Right hindlimb (tissue), 1 donor: Measurements from ENCODE around the gene PSME2.

ENCODE experiments used
- DNase-seq: peaks from one replicate; pipeline ENCODE4 v3.0.0-alpha.2; 2018

Gene PSME2

GRCh38 chr14:24179294-24179960 is 33.0 kb upstream of the PSME2 start:
- DNase-seq = no peak

- no peak for DNase-seq
Observed at GRCh38 chr14:24178399-24179178, 32.2 kb upstream of the PSME2 start.

- DNase-seq = no peak
Observed at GRCh38 chr14:24177891-24178290, 31.5 kb upstream of the PSME2 start.

- DNase-seq = no peak
Observed at GRCh38 chr14:24177041-24177825, 30.8 kb upstream of the PSME2 start.

GRCh38 chr14:24176599-24176998 is 30.2 kb upstream of the PSME2 start:
- no peak for DNase-seq

- no peak for DNase-seq
Observed at GRCh38 chr14:24172871-24173281, 26.5 kb upstream of the PSME2 start.

GRCh38 chr14:24172261-24172860 is 26.0 kb upstream of the PSME2 start:
- DNase-seq = no peak

- DNase-seq = peak; percentile 92
Observed at GRCh38 chr14:24171422-24172260, 25.2 kb upstream of the PSME2 start, which contains the start of gene REC8. Gene REC8, plus strand, starts transcription at chr14:24172080. Its CDS starts 473 bp downstream, at chr14:24172553.

- no peak for DNase-seq
Observed at GRCh38 chr14:24167469-24168114, 21.2 kb upstream of the PSME2 start.

GRCh38 chr14:24165785-24166184 is 19.4 kb upstream of the PSME2 start:
- no peak for DNase-seq

GRCh38 chr14:24164518-24164991 is 18.1 kb upstream of the PSME2 start:
- DNase-seq = no peak

GRCh38 chr14:24162093-24162492 is 15.7 kb upstream of the PSME2 start:
- DNase-seq = no peak

- DNase-seq = peak; percentile 95
Observed at GRCh38 chr14:24160850-24161804, 14.7 kb upstream of the PSME2 start, which contains the start of gene IRF9. Gene IRF9, plus strand, starts transcription at chr14:24161265. Its CDS starts 880 bp downstream, at chr14:24162145.

- DNase-seq = no peak
Observed at GRCh38 chr14:24160499-24160849, 14.1 kb upstream of the PSME2 start.

GRCh38 chr14:24159777-24160498 is 13.5 kb upstream of the PSME2 start:
- DNase-seq = no peak

- no peak for DNase-seq
Observed at GRCh38 chr14:24157331-24157730, 10.9 kb upstream of the PSME2 start.

- no peak for DNase-seq
Observed at GRCh38 chr14:24156840-24157239, 10.4 kb upstream of the PSME2 start.

GRCh38 chr14:24155100-24155499 is 8.7 kb upstream of the PSME2 start:
- DNase-seq = no peak

GRCh38 chr14:24151404-24152080 is 5.1 kb upstream of the PSME2 start:
- DNase-seq = no peak
